B cell (primary cell): Measurements from ENCODE around the gene TMEM14B. TPM values are rescaled to one million over a fixed set of nuclear protein-coding genes. Genes with fewer than 3 reads are reported as not detected.

Experiments used
- ATAC-seq: fragments of 200-7000 bp; cut with Tn5 transposase; one replicate; pipeline ENCODE4 v1.10.0; 2021; ENCODE audit warnings: low read depth, mild to moderate bottlenecking, moderate number of reproducible peaks, moderate library complexity
- CTCF ChIA-PET: fragments of 350-600 bp; sonication (Branson Sonifier 250); formaldehyde crosslinking; loops from one replicate; lab custom pipeline; 2021; ENCODE audit warnings: antibody characterized with exemption, inconsistent platforms; lab: Charles Lee
- POLR2A ChIA-PET: fragments of 350-600 bp; sonication (Branson Sonifier 250); formaldehyde crosslinking; loops from one replicate; lab custom pipeline; 2021; ENCODE audit warnings: antibody characterized with exemption; lab: Charles Lee
- DNase-seq: peaks from one replicate; pipeline ENCODE4 v3.0.0; 2013
- H2AFZ ChIP-seq: 2 replicates; pipeline ENCODE4 v1.6.1; 2012; ENCODE audit warnings: mild to moderate bottlenecking, low read depth, low read length; ENCODE audit not compliant: insufficient read depth, poor library complexity, severe bottlenecking
- H3K27ac ChIP-seq, 2 donors: 1 replicate in 1 of 2; 2 replicates in 1 of 2; pipeline ENCODE4 v1.5.1; 2012 to 2013; ENCODE audit warnings: low read length in 2 of 2, mild to moderate bottlenecking in 2 of 2, moderate library complexity in 1 of 2
- H3K27me3 ChIP-seq, 4 experiments: fragments of 200-600 bp in 1 of 4; sonication (generic) in 1 of 4; replicated peaks in 1 of 4; 1 replicate in 2 of 4; 2 replicates in 2 of 4; pipeline versions ENCODE4 v1.6.1 to v1.7.0; 2013 to 2016; ENCODE audit warnings: low read length in 3 of 4, mild to moderate bottlenecking in 2 of 4, mixed read lengths in 1 of 4, moderate library complexity in 1 of 4; ENCODE audit not compliant: insufficient read depth in 4 of 4, control insufficient read depth in 3 of 4; ENCODE audit errors: control extremely low read depth in 1 of 4
- H3K36me3 ChIP-seq, 2 experiments: replicated peaks in 1 of 2; 1 replicate in 1 of 2; 2 replicates in 1 of 2; pipeline versions ENCODE4 v1.6.1 to v1.7.1; 2013; ENCODE audit warnings: low read length in 1 of 2; ENCODE audit not compliant: insufficient read depth in 2 of 2, control insufficient read depth in 1 of 2; ENCODE audit errors: control extremely low read depth in 1 of 2, extremely low read depth in 1 of 2
- H3K4me1 ChIP-seq, 2 donors: fragments of 200-600 bp in 1 of 2; sonication (generic) in 1 of 2; 1 replicate in 1 of 2; 2 replicates in 1 of 2; pipeline versions ENCODE4 v1.5.1 to v1.6.1; 2013 to 2017; ENCODE audit warnings: low read length in 2 of 2; ENCODE audit not compliant: control insufficient read depth in 2 of 2, insufficient read depth in 2 of 2
- H3K4me2 ChIP-seq: replicated peaks from 2 replicates; pipeline ENCODE3; 2012; ENCODE audit warnings: mild to moderate bottlenecking, low read depth, low read length; ENCODE audit not compliant: poor library complexity, severe bottlenecking
- H3K4me3 ChIP-seq, 5 experiments: fragments of 200-600 bp in 1 of 5; sonication (generic) in 1 of 5; 1 replicate in 3 of 5; 2 replicates in 2 of 5; pipeline versions ENCODE4 v1.5.1 to v1.7.0; 2011 to 2016; ENCODE audit warnings: low read length in 4 of 5, mild to moderate bottlenecking in 4 of 5, low read depth in 2 of 5, control low read depth in 1 of 5, moderate library complexity in 1 of 5; ENCODE audit not compliant: insufficient read depth in 1 of 5; ENCODE audit errors: control extremely low read depth in 1 of 5, extremely low read depth in 1 of 5
- H3K79me2 ChIP-seq: fragments of 200-600 bp; sonication (generic); one replicate; pipeline ENCODE4 v1.6.0; 2016; ENCODE audit warnings: low read length; ENCODE audit not compliant: control insufficient read depth, insufficient read depth
- H3K9ac ChIP-seq: fragments of 200-600 bp; sonication (generic); 2 replicates; pipeline ENCODE4 v1.6.1; 2017; ENCODE audit warnings: mild to moderate bottlenecking, low read length, moderate library complexity
- H3K9me3 ChIP-seq, 3 donors: one replicate each; pipeline versions ENCODE4 v1.6.1 to v1.7.1; 2013; ENCODE audit warnings: low read length in 2 of 3; ENCODE audit not compliant: control insufficient read depth in 2 of 3, insufficient read depth in 1 of 3; ENCODE audit errors: control extremely low read depth in 1 of 3
- H4K20me1 ChIP-seq: 2 replicates; pipeline ENCODE4 v1.6.0; 2012; ENCODE audit warnings: mild to moderate bottlenecking, low read length; ENCODE audit not compliant: insufficient read depth, control insufficient read depth, poor library complexity, severe bottlenecking
- H3K27ac Mint-ChIP-seq: one replicate; pipeline ENCODE4 v1.8.0; 2021; ENCODE audit warnings: mixed read lengths
- H3K27me3 Mint-ChIP-seq: one replicate; pipeline ENCODE4 v1.8.0; 2021; ENCODE audit warnings: mixed read lengths
- H3K4me1 Mint-ChIP-seq: one replicate; pipeline ENCODE4 v1.8.0; 2021; ENCODE audit warnings: mixed read lengths
- H3K4me3 Mint-ChIP-seq: one replicate; pipeline ENCODE4 v1.8.0; 2021; ENCODE audit warnings: mixed read lengths
- H3K9me3 Mint-ChIP-seq: one replicate; pipeline ENCODE4 v1.8.0; 2022; ENCODE audit warnings: mixed read lengths; ENCODE audit not compliant: insufficient read depth
- CTCF ChIP-seq: fragments of 200-600 bp; IDR thresholded peaks from one replicate; pipeline ENCODE4 v1.8.0; 2022; ENCODE audit warnings: antibody characterized with exemption, mild to moderate bottlenecking
- EZH2 ChIP-seq: IDR thresholded peaks from 2 replicates; pipeline ENCODE4 v1.6.1; 2012; ENCODE audit warnings: borderline replicate concordance, low read depth, mild to moderate bottlenecking, moderate library complexity, low read length; ENCODE audit not compliant: insufficient read depth, poor library complexity, severe bottlenecking
- WGBS: methylation state at CpG from one replicate; pipeline ENCODE4 v1.1.5; 2013; ENCODE audit warnings: missing lambda C conversion rate; ENCODE audit not compliant: insufficient coverage; 5-methylcytosine and 5-hydroxymethylcytosine counted together
- intact Hi-C: fragments of 100-400 bp; cut with micrococcal nuclease; formaldehyde crosslinking; loops from one replicate; pipeline ENCODE4 v1.10.0; 2022
- polyA plus RNA-seq: library from polyadenylated mRNA; depleted of rRNA; stranded (reverse); fragments of >200 nt; gene quantifications from 2 replicates; pipeline ENCODE4 v1.2.3, GENCODE V29; 2012
- total RNA-seq, 2 donors: library from RNA; stranded (reverse); fragments of 120-200 nt in 1 of 2; gene quantifications; 1 replicate in 1 of 2; 2 replicates in 1 of 2; pipeline versions ENCODE4 v1.2.3 to v1.2.4, GENCODE V29; 2013 to 2022

Gene TMEM14B
- total and polyA plus RNA-seq, 2 donors (not counting 1 experiment from before 2014, with no cell fraction given): 40.8 to 58.5 TPM

- H3K4me3 ChIP-seq: peak overlapping the region; percentile 52 to 82 (median 70)
- POLR2A ChIA-PET: interaction anchor here (1.0 to 1.7 kb wide), 2 partner anchors 25 to 27 kb away, joined by 4 to 5 read pairs; partner anchors contain the start of genes C6orf52, PAK1IP1 and TMEM14B
- H3K4me3 Mint-ChIP-seq: peak overlapping the region; percentile 98
- CTCF ChIA-PET: interaction anchor here (1.8 to 3.0 kb wide), 2 partner anchors 28 to 212 kb away, joined by 6 to 10 read pairs; partner anchors contain the start of genes C6orf52 and PAK1IP1
- peak overlapping the region; percentile 95 for H3K27ac Mint-ChIP-seq
- peak overlapping the region; percentile 91 for H2AFZ ChIP-seq
- no peaks in the 10 kb centered on the region for H3K27me3 ChIP-seq
- peak overlapping the region; percentile 1 to 67 for H3K27ac ChIP-seq
- ATAC-seq (no peak), DNase-seq (no peak)
- peak overlapping the region; percentile 88 for H3K4me2 ChIP-seq
- peaks cover 0 to 20% (median 7%) of the 10 kb centered on the region in 3 donors for H3K9me3 ChIP-seq
- no peaks in the 10 kb centered on the region for H3K27me3 Mint-ChIP-seq
- H3K9me3 Mint-ChIP-seq: peaks cover 3% of the 10 kb centered on the region
- TF ChIP-seq CTCF (no peak), EZH2 (no peak)
- WGBS: 1% methylated on average over 6 of the region's 6 CpGs
- peaks cover 16 to 31% of the 10 kb centered on the region in 2 donors for H3K4me1 ChIP-seq
- H3K36me3 ChIP-seq: peaks cover 0 to 10% of the 10 kb centered on the region in 2 experiments
- peaks cover 26% of the 10 kb centered on the region for H3K79me2 ChIP-seq
- H3K4me1 Mint-ChIP-seq: peaks cover 42% of the 10 kb centered on the region
- H4K20me1 ChIP-seq: no peaks in the 10 kb centered on the region
- H3K9ac ChIP-seq: peak overlapping the region; percentile 82
- intact Hi-C loops: no loop called here
Observed at GRCh38 chr6:10722570-10722819, 25.1 kb upstream of the TMEM14B start.

DNA sequence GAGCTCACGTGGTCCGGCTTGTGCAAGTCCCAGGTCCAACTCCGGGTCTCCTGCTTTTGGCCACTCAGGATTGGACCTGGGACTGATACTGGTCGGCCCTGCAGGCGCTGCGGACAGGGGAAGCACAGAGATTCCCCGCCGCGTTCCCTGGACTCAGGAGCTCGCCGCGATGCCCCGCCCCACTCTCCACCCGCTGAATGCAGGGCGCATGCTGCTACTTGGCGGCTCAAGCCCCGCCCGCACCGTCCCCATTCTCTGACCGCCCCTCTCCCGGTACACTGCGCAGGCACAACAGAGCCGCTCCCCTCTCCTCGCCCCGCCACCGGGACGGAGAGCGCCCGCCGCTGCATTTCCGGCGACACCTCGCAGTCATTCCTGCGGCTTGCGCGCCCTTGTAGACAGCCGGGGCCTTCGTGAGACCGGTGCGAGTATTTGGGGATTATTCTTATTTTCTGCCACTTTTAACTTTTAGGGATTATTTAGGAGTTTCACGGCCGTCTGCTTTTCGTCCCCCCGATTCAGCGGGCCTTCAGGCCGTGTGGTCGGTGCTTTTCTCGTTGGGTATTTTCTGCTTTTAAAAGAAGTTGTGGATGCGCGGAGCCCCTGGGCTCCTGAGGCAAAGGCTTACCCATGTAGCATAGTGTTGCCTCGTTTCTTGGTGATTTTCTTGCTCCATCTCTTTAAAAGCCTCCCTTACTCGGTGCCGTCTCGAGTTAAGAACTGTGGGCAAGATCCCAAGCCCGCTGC is 24.6 kb upstream of the TMEM14B start, which contains the start of gene TMEM14C:
Gene TMEM14C, plus strand, starts transcription at position 251 of the 747 bp plus-strand sequence. CDS start 1,544 bp downstream, outside the sequence.
- intact Hi-C loops: loop anchor here (1.0 kb wide), 3 partner anchors 24 to 187 kb away; partner anchors contain the start of genes C6orf52, PAK1IP1 and TMEM14B
- under 1% methylated on average over 46 of the region's 55 CpGs for WGBS

More for the DNA sequence above, 24.6 kb upstream of the TMEM14B start, which contains the start of gene TMEM14C:
- peaks cover 42% of the 10 kb centered on the region for H3K4me1 Mint-ChIP-seq
- Histone ChIP-seq H3K36me3 (peaks cover 0 to 10% of the 10 kb centered on the region in 2 experiments), H4K20me1 (no peaks in the 10 kb centered on the region), H3K4me3 (peak within 1 kb of the TSS; percentile 52 to 82 (median 70)), H3K4me1 (peaks cover 16 to 31% of the 10 kb centered on the region in 2 donors), H3K79me2 (peaks cover 26% of the 10 kb centered on the region), H3K27ac (peak within 1 kb of the TSS; percentile 1 to 67), H3K9ac (peak within 1 kb of the TSS; percentile 82), H3K27me3 (no peaks in the 10 kb centered on the region), H3K9me3 (peaks cover 0 to 20% (median 7%) of the 10 kb centered on the region in 3 donors), H3K4me2 (peak within 1 kb of the TSS; percentile 88), H2AFZ (peak within 1 kb of the TSS; percentile 91)
- POLR2A ChIA-PET: interaction anchor here (0.7 to 1.7 kb wide), 3 partner anchors 24 to 187 kb away, joined by 3 to 5 read pairs (median 4); partner anchors contain the start of genes C6orf52, PAK1IP1 and TMEM14B
- H3K27ac Mint-ChIP-seq: peak within 1 kb of the TSS; percentile 95
- TF ChIP-seq CTCF (no peak), EZH2 (no peak)
- peak within 1 kb of the TSS; percentile 98 for H3K4me3 Mint-ChIP-seq
- no peaks in the 10 kb centered on the region for H3K27me3 Mint-ChIP-seq
- ATAC-seq (peak; percentile 99), DNase-seq (peak; percentile 82)
- CTCF ChIA-PET: interaction anchor here (1.8 to 3.0 kb wide), 3 partner anchors 18 to 213 kb away, joined by 5 to 10 read pairs (median 6); partner anchors contain the start of genes C6orf52 and PAK1IP1
- peaks cover 3% of the 10 kb centered on the region for H3K9me3 Mint-ChIP-seq
